NCI-H510A (cell line): Measurements from ENCODE around the gene TRMT6.

Experiments
- DNase-seq: peaks from one replicate; lab custom pipeline; 2025; lab: John Stamatoyannopoulos, UW

The TRMT6 gene

GRCh38 chr20:5947276-5947675, 3.1 kb downstream of the TRMT6 start:
- no peak for DNase-seq

GRCh38 chr20:5945963-5946362, 4.4 kb downstream of the TRMT6 start:
- DNase-seq = no peak

- DNase-seq = no peak
Measured at GRCh38 chr20:5938456-5939029, 11.8 kb downstream of the TRMT6 start.

GRCh38 chr20:5936238-5936637, 14.1 kb downstream of the TRMT6 start:
- DNase-seq = no peak

GRCh38 chr20:5935384-5935783, 14.9 kb downstream of the TRMT6 start:
- DNase-seq = no peak

GRCh38 chr20:5933802-5934436, 16.4 kb downstream of the TRMT6 start:
- DNase-seq = no peak

GRCh38 chr20:5932796-5933195, 17.5 kb downstream of the TRMT6 start:
- DNase-seq = no peak

- no peak for DNase-seq
Measured at GRCh38 chr20:5931411-5931810, 18.9 kb downstream of the TRMT6 start.

- no peak for DNase-seq
Measured at GRCh38 chr20:5928836-5929715, 21.3 kb downstream of the TRMT6 start.

- DNase-seq = no peak
Measured at GRCh38 chr20:5927749-5928462, 22.4 kb downstream of the TRMT6 start.

GRCh38 chr20:5925551-5925950, 24.8 kb downstream of the TRMT6 start:
- no peak for DNase-seq

GRCh38 chr20:5923493-5923892, 26.8 kb downstream of the TRMT6 start:
- DNase-seq = no peak

GRCh38 chr20:5920581-5920980, 29.8 kb downstream of the TRMT6 start:
- no peak for DNase-seq

GRCh38 chr20:5919626-5920544, 30.4 kb downstream of the TRMT6 start:
- no peak for DNase-seq

GRCh38 chr20:5918856-5919625, 31.3 kb downstream of the TRMT6 start:
- no peak for DNase-seq

- DNase-seq = no peak
Measured at GRCh38 chr20:5914859-5915258, 35.5 kb downstream of the TRMT6 start.

- DNase-seq = no peak
Measured at GRCh38 chr20:5913166-5913565, 37.2 kb downstream of the TRMT6 start.

- no peak for DNase-seq
Measured at GRCh38 chr20:5910186-5910585, 40.1 kb downstream of the TRMT6 start.

- DNase-seq = no peak
Measured at GRCh38 chr20:5908981-5909380, 41.4 kb downstream of the TRMT6 start.

- DNase-seq = no peak
Measured at GRCh38 chr20:5900908-5901307, 49.4 kb downstream of the TRMT6 start.

- no peak for DNase-seq
Measured at GRCh38 chr20:5899444-5899843, 50.9 kb downstream of the TRMT6 start.
